HUES6 (cell line): ENCODE results near the gene PNMA8C.
"Not testable (repeated sequence)": the region's sequence is repeated elsewhere in the genome, so short reads cannot be mapped to it uniquely, and the experiment has no call there.

Experiments
- H3K27ac ChIP-seq: 2 replicates; pipeline ENCODE4 v1.7.0; 2013; ENCODE audit warnings: low read depth, mild to moderate bottlenecking, low read length, inconsistent platforms
- H3K27me3 ChIP-seq: 2 replicates; pipeline ENCODE4 v1.6.1; 2013; ENCODE audit warnings: low read length; ENCODE audit not compliant: control insufficient read depth, insufficient read depth
- H3K36me3 ChIP-seq: 2 replicates; pipeline ENCODE4 v1.6.1; 2013; ENCODE audit warnings: low read length; ENCODE audit not compliant: control insufficient read depth, insufficient read depth
- H3K4me1 ChIP-seq: 2 replicates; pipeline ENCODE4 v1.6.1; 2013; ENCODE audit warnings: low read length; ENCODE audit not compliant: control insufficient read depth, insufficient read depth
- H3K4me3 ChIP-seq: 2 replicates; pipeline ENCODE4 v1.5.1; 2013; ENCODE audit warnings: low read depth, low read length
- H3K9ac ChIP-seq: one replicate; pipeline ENCODE4 v1.6.1; 2013; ENCODE audit warnings: mild to moderate bottlenecking, low read length
- H3K9me3 ChIP-seq: 2 replicates; pipeline ENCODE4 v1.6.1; 2013; ENCODE audit warnings: low read depth, low read length; ENCODE audit not compliant: control insufficient read depth, insufficient read depth

Gene PNMA8C

GRCh38 chr19:46376241-46377153 is 52.2 kb downstream of the PNMA8C start:
- Histone ChIP-seq H3K36me3 (peaks cover 60% of the 10 kb centered on the region), H3K9ac (no peak overlapping the region), H3K27me3 (no peaks in the 10 kb centered on the region), H3K27ac (no peak overlapping the region), H3K4me3 (no peak overlapping the region), H3K4me1 (peaks cover 31% of the 10 kb centered on the region), H3K9me3 (no peaks in the 10 kb centered on the region)

- not testable (repeated sequence) for H3K9ac ChIP-seq, H3K27ac ChIP-seq, H3K4me3 ChIP-seq, H3K9me3 ChIP-seq, H3K27me3 ChIP-seq
- H3K36me3 ChIP-seq = peaks cover 50% of the 10 kb centered on the region
- peaks cover 37% of the 10 kb centered on the region for H3K4me1 ChIP-seq
These were observed 53.2 kb downstream of the PNMA8C start for GRCh38 chr19:46375476-46376067.
